HEK293 (cell line): ENCODE data around the gene EFCAB12.
"Not testable (repeated sequence)": the region's sequence is repeated elsewhere in the genome, so short reads cannot be mapped to it uniquely, and the experiment has no call there.

Experiments used
- CTCF ChIA-PET: fragments of 350-600 bp; formaldehyde crosslinking; extraction: SDS; loops from one replicate; lab custom pipeline; 2021; ENCODE audit warnings: antibody characterized with exemption; lab: Yijun Ruan, JAX
- POLR2A ChIA-PET: fragments of 300-600 bp; formaldehyde crosslinking; extraction: SDS; loops from one replicate; lab custom pipeline; 2020; ENCODE audit warnings: antibody characterized with exemption, inconsistent platforms; lab: Yijun Ruan, JAX
- H3K27ac ChIP-seq: fragments of 200-500 bp; sonication (Bioruptor generic); 2 replicates; pipeline ENCODE4 v1.5.1; 2014; ENCODE audit warnings: low read depth, low read length, control low read depth, inconsistent platforms; ENCODE audit errors: extremely low read depth
- H3K36me3 ChIP-seq, 2 experiments: fragments of 200-500 bp in 1 of 2; sonication (Bioruptor generic) in 1 of 2; 1 replicate in 1 of 2; 2 replicates in 1 of 2; pipeline ENCODE4 v1.5.1; 2014 to 2017; ENCODE audit warnings: inconsistent platforms in 2 of 2, low read length in 2 of 2; ENCODE audit not compliant: control insufficient read depth in 2 of 2, insufficient read depth in 1 of 2
- H3K4me1 ChIP-seq: fragments of 200-500 bp; sonication (Bioruptor generic); 2 replicates; pipeline ENCODE4 v1.5.1; 2014; ENCODE audit warnings: mild to moderate bottlenecking, low read length, inconsistent platforms; ENCODE audit not compliant: control insufficient read depth, insufficient read depth
- H3K4me3 ChIP-seq: 2 replicates; pipeline ENCODE4 v1.5.1; 2011; ENCODE audit warnings: low read depth, mild to moderate bottlenecking, control low read depth, low read length, moderate library complexity
- H3K9me3 ChIP-seq: fragments of 200-500 bp; sonication (Bioruptor generic); 2 replicates; pipeline ENCODE4 v1.5.1; 2014; ENCODE audit warnings: low read depth, low read length, inconsistent platforms; ENCODE audit not compliant: control insufficient read depth, insufficient read depth
- FEZF1 ChIP-seq: fragments of 450-650 bp; formaldehyde crosslinking; IDR thresholded peaks from 2 replicates; pipeline ENCODE4 v1.5.1; 2016; ENCODE audit warnings: missing biosample characterization, missing genetic modification characterization
- GLIS1 ChIP-seq: fragments of 450-650 bp; formaldehyde crosslinking; IDR thresholded peaks from 2 replicates; pipeline ENCODE4 v1.5.1; 2016; ENCODE audit warnings: missing biosample characterization, missing genetic modification characterization
- KLF16 ChIP-seq: fragments of 450-650 bp; formaldehyde crosslinking; IDR thresholded peaks from 2 replicates; pipeline ENCODE4 v1.5.1; 2017; ENCODE audit warnings: missing biosample characterization, missing genetic modification characterization
- MEIS1 ChIP-seq: sonication (generic); formaldehyde crosslinking; IDR thresholded peaks from 2 replicates; pipeline ENCODE4 v1.8.1; 2022; ENCODE audit warnings: missing genetic modification reagents, mild to moderate bottlenecking, borderline replicate concordance
- SCRT1 ChIP-seq: fragments of 450-650 bp; formaldehyde crosslinking; IDR thresholded peaks from 2 replicates; pipeline ENCODE4 v1.5.1; 2016; ENCODE audit warnings: missing biosample characterization, missing genetic modification characterization, borderline replicate concordance
- ZBTB20 ChIP-seq: fragments of 450-650 bp; formaldehyde crosslinking; IDR thresholded peaks from 2 replicates; pipeline ENCODE4 v1.5.1; 2016; ENCODE audit warnings: missing biosample characterization, missing genetic modification characterization
- ZBTB21 ChIP-seq: fragments of 450-650 bp; formaldehyde crosslinking; IDR thresholded peaks from 2 replicates; pipeline ENCODE4 v1.5.1; 2017; ENCODE audit warnings: missing biosample characterization, missing genetic modification characterization
- ZFP41 ChIP-seq: fragments of 450-650 bp; formaldehyde crosslinking; IDR thresholded peaks from 2 replicates; pipeline ENCODE4 v1.5.1; 2016; ENCODE audit warnings: missing biosample characterization, missing genetic modification characterization, borderline replicate concordance
- ZNF2 ChIP-seq: fragments of 450-650 bp; formaldehyde crosslinking; IDR thresholded peaks from 2 replicates; pipeline ENCODE4 v1.5.1; 2016; ENCODE audit warnings: missing biosample characterization, missing genetic modification characterization
- ZNF335 ChIP-seq: fragments of 450-650 bp; formaldehyde crosslinking; conservative IDR thresholded peaks from 2 replicates; pipeline ENCODE4 v1.5.1; 2016; ENCODE audit warnings: missing biosample characterization, missing genetic modification characterization
- ZNF350 ChIP-seq: fragments of 450-650 bp; formaldehyde crosslinking; IDR thresholded peaks from 2 replicates; pipeline ENCODE4 v1.5.0; 2017; ENCODE audit warnings: missing biosample characterization, mild to moderate bottlenecking, missing genetic modification characterization
- ZNF391 ChIP-seq: fragments of 450-650 bp; formaldehyde crosslinking; IDR thresholded peaks from 2 replicates; pipeline ENCODE4 v1.5.1; 2016; ENCODE audit warnings: low read depth, missing biosample characterization, missing genetic modification characterization, borderline replicate concordance
- ZNF529 ChIP-seq: fragments of 450-650 bp; formaldehyde crosslinking; IDR thresholded peaks from 2 replicates; pipeline ENCODE4 v1.5.1; 2017; ENCODE audit warnings: missing genetic modification characterization, missing biosample characterization; ENCODE audit not compliant: insufficient replicate concordance
- ZNF549 ChIP-seq: fragments of 450-650 bp; IDR thresholded peaks from 2 replicates; pipeline ENCODE4 v1.5.1; 2018; ENCODE audit warnings: missing biosample characterization, missing genetic modification characterization, mild to moderate bottlenecking, inconsistent platforms, moderate library complexity
- ZNF600 ChIP-seq: fragments of 450-650 bp; formaldehyde crosslinking; IDR thresholded peaks from 2 replicates; pipeline ENCODE4 v1.5.1; 2016; ENCODE audit warnings: missing biosample characterization, missing genetic modification characterization
- ZNF654 ChIP-seq: fragments of 450-650 bp; formaldehyde crosslinking; IDR thresholded peaks from 2 replicates; pipeline ENCODE4 v1.5.1; 2016; ENCODE audit warnings: low read depth, missing biosample characterization, missing genetic modification characterization
- ZNF792 ChIP-seq: fragments of 450-650 bp; formaldehyde crosslinking; IDR thresholded peaks from 2 replicates; pipeline ENCODE4 v1.5.1; 2016; ENCODE audit warnings: missing biosample characterization, missing genetic modification characterization
- ZNF843 ChIP-seq: fragments of 450-650 bp; formaldehyde crosslinking; IDR thresholded peaks from 2 replicates; pipeline ENCODE4 v1.5.1; 2016; ENCODE audit warnings: missing biosample characterization, missing genetic modification characterization
- ZSCAN16 ChIP-seq: fragments of 450-650 bp; formaldehyde crosslinking; IDR thresholded peaks from 2 replicates; pipeline ENCODE4 v1.5.1; 2016; ENCODE audit warnings: missing biosample characterization, missing genetic modification characterization
- TF ChIP-seq, protein P1 (sequence below): fragments of 450-650 bp; formaldehyde crosslinking; IDR thresholded peaks from 2 replicates; pipeline ENCODE4 v1.5.1; 2016; ENCODE audit warnings: missing biosample characterization, missing genetic modification characterization
- TF ChIP-seq, protein P2 (sequence below): fragments of 450-650 bp; formaldehyde crosslinking; IDR thresholded peaks from 2 replicates; pipeline ENCODE4 v1.5.1; 2016; ENCODE audit warnings: missing biosample characterization, missing genetic modification characterization

The EFCAB12 gene

GRCh38 chr3:129386984-129387383, 41.5 kb downstream of the EFCAB12 start (continued):
- TF ChIP-seq ZNF350 (tag by site-specific recombination): no peak

DNA sequence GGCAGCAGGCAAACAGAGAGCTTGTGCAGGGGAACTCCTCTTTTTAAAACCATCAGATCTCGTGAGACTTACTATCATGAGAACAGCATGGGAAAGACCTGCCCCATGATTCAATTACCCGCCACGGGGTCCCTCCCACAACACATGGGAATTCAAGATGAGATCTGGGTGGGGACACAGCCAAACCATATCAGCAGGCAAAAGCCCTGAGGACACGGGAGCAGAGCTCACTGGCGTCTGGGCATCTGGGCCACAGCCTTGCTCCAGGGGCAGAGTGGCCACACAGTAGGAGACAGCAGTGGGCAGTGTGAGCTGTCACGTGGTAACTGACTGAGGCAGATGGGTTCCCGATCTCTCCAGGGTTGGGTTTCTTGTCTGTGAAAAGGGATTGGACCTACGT, 42.9 kb downstream of the EFCAB12 start:
- H3K4me3 ChIP-seq, H3K27ac ChIP-seq, H3K4me1 ChIP-seq, H3K9me3 ChIP-seq: not testable (repeated sequence)
- CTCF ChIA-PET: interaction anchor here (1.3 kb wide), 1 partner anchor 14 kb away, joined by 3 read pairs; no protein-coding TSS in a partner anchor
- POLR2A ChIA-PET: interaction anchor here (0.8 kb wide), 1 partner anchor 69 kb away, joined by 3 read pairs; a partner anchor contains a TSS
- peaks cover 0 to 37% of the 10 kb centered on the region in 2 experiments; a peak in 2 of 3 replicates for H3K36me3 ChIP-seq

DNA sequence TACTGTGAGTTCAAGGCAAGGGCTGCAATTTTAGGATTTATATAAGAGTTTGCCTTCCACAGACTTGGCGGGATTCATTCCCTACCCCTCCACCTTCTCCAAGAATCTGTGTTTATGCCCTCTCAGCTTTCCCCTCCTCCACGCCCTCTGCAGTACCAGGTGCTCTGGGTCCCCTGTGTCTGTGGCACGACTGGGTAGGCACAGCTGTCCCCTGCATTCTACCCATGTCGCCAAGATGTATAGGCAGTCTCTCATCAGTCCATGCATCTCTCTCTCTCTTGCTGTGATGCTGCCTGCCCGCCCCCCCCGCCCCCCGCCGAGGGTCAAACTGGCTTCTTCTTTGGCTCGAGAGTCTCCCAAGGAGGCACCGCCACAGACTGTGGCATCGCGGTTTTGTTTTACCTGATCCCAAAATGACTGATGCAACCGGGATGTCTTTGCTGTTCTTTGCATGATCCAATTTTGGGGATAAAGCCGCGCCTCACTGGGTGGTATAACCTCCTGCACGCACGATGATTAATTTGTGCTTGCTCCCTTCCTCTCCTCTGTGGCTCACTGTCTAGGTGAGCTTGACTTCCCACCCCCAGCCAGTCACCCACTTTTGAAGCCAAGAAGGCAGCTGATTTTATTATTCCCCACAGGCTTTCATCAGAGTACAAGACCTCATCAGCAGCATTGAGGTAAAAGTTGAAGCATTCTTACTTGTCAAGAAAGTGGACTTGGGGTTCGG, 43.7 kb downstream of the EFCAB12 start:
- no peaks in the 10 kb centered on the region for H3K9me3 ChIP-seq
- CTCF ChIA-PET: interaction anchor here (1.1 to 2.7 kb wide), 3 partner anchors 15 to 105 kb away, joined by 3 to 19 read pairs (median 3); no protein-coding TSS in a partner anchor
- POLR2A ChIA-PET: no interaction called here
- H3K27ac ChIP-seq: no peak overlapping the region
- H3K36me3 ChIP-seq: peaks cover 0 to 31% of the 10 kb centered on the region in 2 experiments; a peak in 2 of 3 replicates
- H3K4me3 ChIP-seq: no peak overlapping the region
- no peaks in the 10 kb centered on the region for H3K4me1 ChIP-seq
- peak; percentile 11; the same call in 1 of the 2 replicates for TF ChIP-seq GLIS1
- TF ChIP-seq ZFP41 (tag by site-specific recombination): no peak

DNA sequence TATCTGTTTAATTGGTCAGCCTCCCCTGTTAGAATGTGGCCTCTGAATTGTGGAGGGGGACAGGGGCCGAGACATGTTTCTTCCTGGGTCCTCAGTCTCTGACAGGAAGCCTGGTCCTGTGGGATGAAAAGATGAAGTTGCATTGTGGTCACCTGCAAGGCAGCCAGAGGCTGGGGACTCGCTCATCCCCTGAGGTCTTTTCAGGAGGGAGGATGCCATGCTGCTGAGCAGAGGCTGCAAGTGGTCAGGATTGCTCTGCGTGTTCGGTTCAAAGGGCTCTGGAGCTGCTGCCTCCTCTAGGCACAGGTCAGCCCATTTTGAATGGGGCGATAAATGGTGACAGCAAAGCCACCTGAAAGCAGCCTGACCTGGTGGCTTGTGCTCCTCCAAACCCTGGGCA, 44.3 kb downstream of the EFCAB12 start:
- ChIA-PET POLR2A (interaction anchor here (1.1 to 1.2 kb wide), 2 partner anchors 56 to 68 kb away, joined by 6 to 9 read pairs; partner anchors contain the start of genes IFT122 and MBD4), CTCF (interaction anchor here (0.8 to 2.7 kb wide), 9 partner anchors 10 to 184 kb away, joined by 3 to 19 read pairs (median 6); no protein-coding TSS in a partner anchor)
- not testable (repeated sequence) for H3K9me3 ChIP-seq, H3K4me3 ChIP-seq, H3K27ac ChIP-seq, H3K4me1 ChIP-seq
- H3K36me3 ChIP-seq: peaks cover 0 to 25% of the 10 kb centered on the region in 2 experiments; a peak in 2 of 3 replicates

DNA sequence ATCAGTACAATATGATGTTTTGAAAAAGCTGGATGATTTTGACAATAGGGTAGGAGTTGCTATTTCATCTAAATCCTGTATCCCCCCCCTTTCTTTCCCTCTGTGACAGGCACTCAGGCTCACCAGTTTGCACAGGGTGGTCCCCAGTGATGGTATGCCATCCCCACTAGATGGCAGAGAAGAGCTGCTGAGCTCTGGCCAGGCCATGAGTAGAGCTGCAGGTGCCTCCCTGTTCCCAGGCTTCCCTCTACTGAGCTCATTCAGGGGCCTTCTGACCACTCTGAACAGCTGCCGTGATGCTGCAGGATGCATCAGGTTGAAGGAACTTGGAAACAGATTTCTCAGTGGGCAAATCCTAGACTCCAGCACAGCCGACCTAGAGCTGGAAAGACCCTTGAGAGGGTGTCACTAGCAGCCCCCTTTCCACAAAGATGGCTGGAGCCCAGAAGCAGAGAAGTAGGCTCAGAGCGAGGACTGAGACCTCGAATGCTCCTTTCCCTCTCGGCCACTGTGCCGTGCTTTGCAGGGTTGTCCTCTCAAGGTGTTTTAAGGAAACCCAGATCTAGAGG, 45.1 kb downstream of the EFCAB12 start:
- H3K4me3 ChIP-seq: no peak overlapping the region
- POLR2A ChIA-PET: interaction anchor here (0.6 to 1.2 kb wide), 3 partner anchors 57 to 106 kb away, joined by 3 to 9 read pairs (median 6); partner anchors contain the start of genes IFT122 and MBD4
- no peaks in the 10 kb centered on the region for H3K4me1 ChIP-seq
- H3K9me3 ChIP-seq: no peaks in the 10 kb centered on the region
- peaks cover 0 to 21% of the 10 kb centered on the region in 2 experiments; a peak in 2 of 3 replicates for H3K36me3 ChIP-seq
- CTCF ChIA-PET: interaction anchor here (0.6 to 2.7 kb wide), 28 partner anchors 9 to 722 kb away, joined by 3 to 19 read pairs (median 4); partner anchors contain the start of gene IFT122
- H3K27ac ChIP-seq: no peak overlapping the region
- TF ChIP-seq KLF16 (tag by site-specific recombination): no peak
- no peak for TF ChIP-seq ZSCAN16 (tag by site-specific recombination)
- TF ChIP-seq ZNF792: no peak
- no peak for TF ChIP-seq ZNF335 (tag by site-specific recombination)
- TF ChIP-seq ZNF529 (tag by site-specific recombination): no peak
- no peak for TF ChIP-seq FEZF1 (tag by site-specific recombination)
- TF ChIP-seq ZNF2: no peak
- TF ChIP-seq, protein P1, sequence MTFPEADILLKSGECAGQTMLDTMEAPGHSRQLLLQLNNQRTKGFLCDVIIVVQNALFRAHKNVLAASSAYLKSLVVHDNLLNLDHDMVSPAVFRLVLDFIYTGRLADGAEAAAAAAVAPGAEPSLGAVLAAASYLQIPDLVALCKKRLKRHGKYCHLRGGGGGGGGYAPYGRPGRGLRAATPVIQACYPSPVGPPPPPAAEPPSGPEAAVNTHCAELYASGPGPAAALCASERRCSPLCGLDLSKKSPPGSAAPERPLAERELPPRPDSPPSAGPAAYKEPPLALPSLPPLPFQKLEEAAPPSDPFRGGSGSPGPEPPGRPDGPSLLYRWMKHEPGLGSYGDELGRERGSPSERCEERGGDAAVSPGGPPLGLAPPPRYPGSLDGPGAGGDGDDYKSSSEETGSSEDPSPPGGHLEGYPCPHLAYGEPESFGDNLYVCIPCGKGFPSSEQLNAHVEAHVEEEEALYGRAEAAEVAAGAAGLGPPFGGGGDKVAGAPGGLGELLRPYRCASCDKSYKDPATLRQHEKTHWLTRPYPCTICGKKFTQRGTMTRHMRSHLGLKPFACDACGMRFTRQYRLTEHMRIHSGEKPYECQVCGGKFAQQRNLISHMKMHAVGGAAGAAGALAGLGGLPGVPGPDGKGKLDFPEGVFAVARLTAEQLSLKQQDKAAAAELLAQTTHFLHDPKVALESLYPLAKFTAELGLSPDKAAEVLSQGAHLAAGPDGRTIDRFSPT (tag by site-specific recombination): no peak
- TF ChIP-seq ZBTB21 (tag by site-specific recombination): no peak
- TF ChIP-seq ZBTB20: peak; percentile 58
- no peak for TF ChIP-seq ZNF843 (tag by site-specific recombination)
- no peak for TF ChIP-seq ZNF549 (tag by site-specific recombination)
- peak; percentile 69; the same call in 1 of the 2 replicates for TF ChIP-seq SCRT1 (tag by site-specific recombination)
- no peak for TF ChIP-seq MEIS1
- peak; percentile 76 for TF ChIP-seq ZNF654 (tag by site-specific recombination)
- TF ChIP-seq ZNF391 (tag by site-specific recombination): no peak
- TF ChIP-seq ZNF600: no peak
- TF ChIP-seq, protein P2, sequence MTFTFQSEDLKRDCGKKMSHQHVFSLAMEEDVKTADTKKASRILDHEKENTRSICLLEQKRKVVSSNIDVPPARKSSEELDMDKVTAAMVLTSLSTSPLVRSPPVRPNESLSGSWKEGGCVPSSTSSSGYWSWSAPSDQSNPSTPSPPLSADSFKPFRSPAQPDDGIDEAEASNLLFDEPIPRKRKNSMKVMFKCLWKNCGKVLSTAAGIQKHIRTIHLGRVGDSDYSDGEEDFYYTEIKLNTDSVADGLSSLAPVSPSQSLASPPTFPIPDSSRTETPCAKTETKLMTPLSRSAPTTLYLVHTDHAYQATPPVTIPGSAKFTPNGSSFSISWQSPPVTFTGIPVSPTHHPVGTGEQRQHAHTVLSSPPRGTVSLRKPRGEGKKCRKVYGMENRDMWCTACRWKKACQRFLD (tag by site-specific recombination): no peak
